Measurements from ENCODE around the gene ASPDH.

DNA sequence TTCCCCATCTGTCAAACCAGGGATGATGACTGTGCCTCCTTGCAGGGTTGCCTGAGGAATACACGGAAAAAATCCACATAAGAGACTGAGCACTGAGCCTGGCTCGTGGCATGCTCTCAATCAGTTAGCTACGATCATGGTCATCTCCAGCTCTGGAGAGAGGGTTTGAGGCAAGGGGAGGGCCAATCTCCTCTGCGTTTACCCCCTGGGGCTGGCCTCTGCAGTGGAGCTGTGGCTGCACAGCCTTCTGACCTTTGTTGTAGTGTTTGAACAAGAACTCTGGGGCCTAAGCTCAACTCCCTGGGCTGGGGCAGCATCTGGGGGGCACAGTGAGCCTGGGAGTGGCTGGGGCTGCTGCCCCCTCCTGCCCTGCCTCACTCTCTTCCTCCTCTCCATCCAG is 48.6 kb upstream of the ASPDH start:
- TF ChIP-seq POLR2AphosphoS5 (IDR thresholded peaks at IDR 0.05) = no peak
- TF ChIP-seq, protein P1, sequence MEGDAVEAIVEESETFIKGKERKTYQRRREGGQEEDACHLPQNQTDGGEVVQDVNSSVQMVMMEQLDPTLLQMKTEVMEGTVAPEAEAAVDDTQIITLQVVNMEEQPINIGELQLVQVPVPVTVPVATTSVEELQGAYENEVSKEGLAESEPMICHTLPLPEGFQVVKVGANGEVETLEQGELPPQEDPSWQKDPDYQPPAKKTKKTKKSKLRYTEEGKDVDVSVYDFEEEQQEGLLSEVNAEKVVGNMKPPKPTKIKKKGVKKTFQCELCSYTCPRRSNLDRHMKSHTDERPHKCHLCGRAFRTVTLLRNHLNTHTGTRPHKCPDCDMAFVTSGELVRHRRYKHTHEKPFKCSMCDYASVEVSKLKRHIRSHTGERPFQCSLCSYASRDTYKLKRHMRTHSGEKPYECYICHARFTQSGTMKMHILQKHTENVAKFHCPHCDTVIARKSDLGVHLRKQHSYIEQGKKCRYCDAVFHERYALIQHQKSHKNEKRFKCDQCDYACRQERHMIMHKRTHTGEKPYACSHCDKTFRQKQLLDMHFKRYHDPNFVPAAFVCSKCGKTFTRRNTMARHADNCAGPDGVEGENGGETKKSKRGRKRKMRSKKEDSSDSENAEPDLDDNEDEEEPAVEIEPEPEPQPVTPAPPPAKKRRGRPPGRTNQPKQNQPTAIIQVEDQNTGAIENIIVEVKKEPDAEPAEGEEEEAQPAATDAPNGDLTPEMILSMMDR (IDR thresholded peaks at IDR 0.05) = no peak
- no peak for TF ChIP-seq POLR2A (IDR thresholded peaks at IDR 0.05)

Data from gastroesophageal sphincter (tissue), 3 donors.